ENCODE data around the gene ZNF584. TPM values are rescaled to one million over a fixed set of nuclear protein-coding genes. Genes with fewer than 3 reads are reported as not detected.

The ZNF584 gene
- total and polyA plus RNA-seq, 10 of the 15 experiments (the other 5 are each of a cell fraction or from before 2014, with no cell fraction given), result 2.0 to 10.7 (median 6.3) TPM

GRCh38 chr19:58456111-58456510 lies 47.7 kb downstream of the ZNF584 start:
- Histone ChIP-seq H3K79me2 (ENCODE audit: control insufficient read depth, insufficient read depth, low read length) (no peaks in the 10 kb centered on the region; the same call in 1 of the 2 replicates), H3K9ac (ENCODE audit: control insufficient read depth, insufficient read depth, low read length) (no peak overlapping the region), H3K27ac (ENCODE audit: control insufficient read depth, insufficient read depth) (no peak overlapping the region), H4K20me1 (ENCODE audit: control insufficient read depth, insufficient read depth) (no peaks in the 10 kb centered on the region), H3K4me1 (ENCODE audit: control insufficient read depth, insufficient read depth, low read length) (peaks cover under 1% of the 10 kb centered on the region; the same call in 1 of the 2 replicates), H3K27me3 (replicated peaks in 1 of 2; ENCODE audit: control insufficient read depth in 2 of 2, insufficient read depth in 2 of 2, low read length in 1 of 2) (no peaks in the 10 kb centered on the region), H2AFZ (ENCODE audit: control insufficient read depth, low read depth, low read length) (no peak overlapping the region), H3K4me2 (ENCODE audit: control insufficient read depth, insufficient read depth) (no peak overlapping the region), H3K4me3 (no peak overlapping the region), H3K9me3 (replicated peaks; ENCODE audit: control insufficient read depth, insufficient read depth, low read length) (no peaks in the 10 kb centered on the region), H3K36me3 (ENCODE audit: control insufficient read depth in 2 of 2, insufficient read depth in 2 of 2, low read length in 1 of 2) (peaks cover 0 to 2% of the 10 kb centered on the region in 2 experiments; a peak in 1 of 4 replicates)
- no peak for TF ChIP-seq SMAD1 (IDR thresholded peaks at IDR 0.05; ENCODE audit: low read depth, partially characterized antibody)
- no peak for TF ChIP-seq MTA2 (IDR thresholded peaks at IDR 0.05; ENCODE audit: low read depth)
- no peak for TF ChIP-seq ZBTB11 (CRISPR knock-in tag; IDR thresholded peaks at IDR 0.05)
- TF ChIP-seq CHD4 (IDR thresholded peaks at IDR 0.05), result no peak
- no peak for TF ChIP-seq STAT3 (IDR thresholded peaks at IDR 0.05; ENCODE audit: low read depth, low read length)
- TF ChIP-seq CHD2 (IDR thresholded peaks at IDR 0.05; ENCODE audit: borderline replicate concordance, low read depth, low read length), result no peak
- TF ChIP-seq TBL1XR1 (IDR thresholded peaks at IDR 0.05; ENCODE audit: low read depth, low read length), result no peak
- no peak for TF ChIP-seq RAD21 (IDR thresholded peaks at IDR 0.05; ENCODE audit: insufficient read depth, low read depth, low read length)
- no peak for TF ChIP-seq PBX3 (IDR thresholded peaks at IDR 0.05; ENCODE audit: insufficient replicate concordance, low read depth, low read length)
- TF ChIP-seq NR2C1 (IDR thresholded peaks at IDR 0.05), result no peak
- no peak for TF ChIP-seq IRF3 (IDR thresholded peaks at IDR 0.05)
- ChIA-PET POLR2A (no interaction called here), RAD21 (ENCODE audit: unreplicated experiment) (no interaction called here), SMC1A (ENCODE audit: uncharacterized antibody, unreplicated experiment) (no interaction called here), CTCF (no interaction called here)
- intact Hi-C loops (cut with micrococcal nuclease; ENCODE audit: unreplicated experiment) (no loop called here), in situ Hi-C loops (cut with MboI) (no loop called here)
- FAIRE-seq (no peak), DNase-seq (ENCODE audit: low read depth, low spot score) (no peak), ATAC-seq (no peak)
- no TSS peak for BruUV-seq (replicated peaks)
- WGBS (ENCODE audit: insufficient coverage, insufficient replicate concordance, low lambda C conversion rate, missing lambda C conversion rate), result 99% methylated on average over 29 of the region's 35 CpGs
